Kidney (tissue), 14 donors: ENCODE results near the gene RAB3C. TPM values are rescaled to one million over a fixed set of nuclear protein-coding genes. Genes with fewer than 3 reads are reported as not detected.
"Not testable (repeated sequence)": the region's sequence is repeated elsewhere in the genome, so short reads cannot be mapped to it uniquely, and the experiment has no call there.

Source experiments
- DNase-seq, 5 donors: peaks; one replicate each; pipeline ENCODE4 v3.0.0-alpha.2; 2013 to 2020
- FAIRE-seq: peaks from 2 replicates; lab custom pipeline; 2012; peaks lifted over from hg19 to GRCh38; lab: Jason Lieb, UNC
- H3K27ac ChIP-seq, 2 donors: one replicate each; pipeline ENCODE4 v1.7.0; 2013; ENCODE audit warnings: low read depth in 2 of 2, low read length in 2 of 2, inconsistent platforms in 1 of 2
- H3K27me3 ChIP-seq: one replicate; pipeline ENCODE4 v1.7.1; 2013; ENCODE audit warnings: low read length, inconsistent platforms; ENCODE audit not compliant: control insufficient read depth, insufficient read depth
- H3K36me3 ChIP-seq, 3 donors: one replicate each; pipeline versions ENCODE4 v1.7.0 to v1.7.1; 2013; ENCODE audit warnings: low read length in 3 of 3, control low read depth in 1 of 3, inconsistent platforms in 1 of 3; ENCODE audit not compliant: insufficient read depth in 3 of 3, control insufficient read depth in 2 of 3
- H3K4me1 ChIP-seq, 3 donors: one replicate each; pipeline versions ENCODE4 v1.7.0 to v1.7.1; 2013; ENCODE audit warnings: low read length in 3 of 3, inconsistent platforms in 1 of 3, low read depth in 1 of 3; ENCODE audit not compliant: control insufficient read depth in 2 of 3, insufficient read depth in 2 of 3
- H3K4me3 ChIP-seq, 3 donors: one replicate each; pipeline versions ENCODE4 v1.7.0 to v1.8.1; 2013; ENCODE audit warnings: low read length in 3 of 3, control low read depth in 1 of 3, inconsistent platforms in 1 of 3
- H3K9ac ChIP-seq, 3 donors: one replicate each; pipeline versions ENCODE4 v1.7.0 to v1.7.1; 2013; ENCODE audit warnings: low read length in 3 of 3, control low read depth in 1 of 3, inconsistent platforms in 1 of 3
- H3K9me3 ChIP-seq, 3 donors: one replicate each; pipeline versions ENCODE4 v1.7.0 to v1.7.1; 2013; ENCODE audit warnings: low read length in 3 of 3, control low read depth in 1 of 3, inconsistent platforms in 1 of 3; ENCODE audit not compliant: control insufficient read depth in 2 of 3, insufficient read depth in 1 of 3
- intact Hi-C: fragments of 100-400 bp; cut with DNase I; formaldehyde crosslinking; loops from one replicate; pipeline ENCODE4 v1.11.1; 2022
- polyA plus RNA-seq: library from polyadenylated mRNA; stranded (reverse); fragments of 350-450 nt; fragmentation: Illumina TruSeq; extraction: RNeasy Lipid Tissue Mini Kit (QIAGEN cat#74804); gene quantifications from one replicate; pipeline ENCODE4 v1.2.3, GENCODE V29; 2014; ENCODE audit warnings: low read depth, low replicate concordance; ENCODE audit not compliant: insufficient read depth
- total RNA-seq: library from RNA; stranded (reverse); fragmentation: NEBNext Ultra II Directional; extraction: Animal tissue kit (Norgen Biotek cat#: 25700); gene quantifications from one replicate; pipeline ENCODE4 v1.2.1, GENCODE V29; 2021
- TF ChIP-seq, protein P1 (sequence below): IDR thresholded peaks from 3 replicates; pipeline ENCODE4 v1.5.1; 2012; ENCODE audit warnings: mild to moderate bottlenecking, moderate library complexity, borderline replicate concordance; ENCODE audit not compliant: insufficient read depth; ENCODE audit errors: extremely low read depth
- donor health status: control.
- donor health status: control.
- donor health status: control.
- donor health status: control.
- donor health status: control.
- donor health status: DM: yes; HTN: yes; CAD: no.
- donor health status: Normal renal cell carcinoma (clear cell type).

The RAB3C gene
- total and polyA plus RNA-seq, 2 donors from 2014 or later = 3.7 TPM; not detected in 1

DNA sequence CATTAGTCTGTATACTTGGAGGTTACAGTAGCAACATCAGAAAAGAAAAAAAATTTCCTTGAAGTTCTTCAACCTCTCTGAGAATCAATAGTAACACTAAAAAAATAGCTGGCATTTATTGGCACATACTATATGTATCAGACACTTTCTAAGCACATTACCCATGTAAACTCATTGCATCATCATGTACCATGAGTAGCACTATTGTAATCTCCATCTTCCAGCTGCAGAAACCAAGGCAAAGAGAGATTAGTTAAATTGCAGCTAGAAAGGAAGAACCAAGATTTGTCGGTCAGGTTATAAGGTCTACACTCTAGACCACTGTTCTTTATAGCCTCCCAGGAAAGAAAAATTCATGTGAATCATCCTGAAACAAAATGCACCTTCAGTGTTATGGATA lies 31.4 kb upstream of the RAB3C start:
- intact Hi-C loops = no loop called here
- no peak overlapping the region for H3K4me3 ChIP-seq
- no peaks in the 10 kb centered on the region for H3K9me3 ChIP-seq
- H3K27me3 ChIP-seq = no peaks in the 10 kb centered on the region
- no peak for DNase-seq
- TF ChIP-seq, protein P1, sequence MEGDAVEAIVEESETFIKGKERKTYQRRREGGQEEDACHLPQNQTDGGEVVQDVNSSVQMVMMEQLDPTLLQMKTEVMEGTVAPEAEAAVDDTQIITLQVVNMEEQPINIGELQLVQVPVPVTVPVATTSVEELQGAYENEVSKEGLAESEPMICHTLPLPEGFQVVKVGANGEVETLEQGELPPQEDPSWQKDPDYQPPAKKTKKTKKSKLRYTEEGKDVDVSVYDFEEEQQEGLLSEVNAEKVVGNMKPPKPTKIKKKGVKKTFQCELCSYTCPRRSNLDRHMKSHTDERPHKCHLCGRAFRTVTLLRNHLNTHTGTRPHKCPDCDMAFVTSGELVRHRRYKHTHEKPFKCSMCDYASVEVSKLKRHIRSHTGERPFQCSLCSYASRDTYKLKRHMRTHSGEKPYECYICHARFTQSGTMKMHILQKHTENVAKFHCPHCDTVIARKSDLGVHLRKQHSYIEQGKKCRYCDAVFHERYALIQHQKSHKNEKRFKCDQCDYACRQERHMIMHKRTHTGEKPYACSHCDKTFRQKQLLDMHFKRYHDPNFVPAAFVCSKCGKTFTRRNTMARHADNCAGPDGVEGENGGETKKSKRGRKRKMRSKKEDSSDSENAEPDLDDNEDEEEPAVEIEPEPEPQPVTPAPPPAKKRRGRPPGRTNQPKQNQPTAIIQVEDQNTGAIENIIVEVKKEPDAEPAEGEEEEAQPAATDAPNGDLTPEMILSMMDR = no peak
- no peak for FAIRE-seq
- H3K27ac ChIP-seq = no peak overlapping the region
- no peaks in the 10 kb centered on the region for H3K4me1 ChIP-seq
- no peak overlapping the region for H3K9ac ChIP-seq
- no peaks in the 10 kb centered on the region for H3K36me3 ChIP-seq

DNA sequence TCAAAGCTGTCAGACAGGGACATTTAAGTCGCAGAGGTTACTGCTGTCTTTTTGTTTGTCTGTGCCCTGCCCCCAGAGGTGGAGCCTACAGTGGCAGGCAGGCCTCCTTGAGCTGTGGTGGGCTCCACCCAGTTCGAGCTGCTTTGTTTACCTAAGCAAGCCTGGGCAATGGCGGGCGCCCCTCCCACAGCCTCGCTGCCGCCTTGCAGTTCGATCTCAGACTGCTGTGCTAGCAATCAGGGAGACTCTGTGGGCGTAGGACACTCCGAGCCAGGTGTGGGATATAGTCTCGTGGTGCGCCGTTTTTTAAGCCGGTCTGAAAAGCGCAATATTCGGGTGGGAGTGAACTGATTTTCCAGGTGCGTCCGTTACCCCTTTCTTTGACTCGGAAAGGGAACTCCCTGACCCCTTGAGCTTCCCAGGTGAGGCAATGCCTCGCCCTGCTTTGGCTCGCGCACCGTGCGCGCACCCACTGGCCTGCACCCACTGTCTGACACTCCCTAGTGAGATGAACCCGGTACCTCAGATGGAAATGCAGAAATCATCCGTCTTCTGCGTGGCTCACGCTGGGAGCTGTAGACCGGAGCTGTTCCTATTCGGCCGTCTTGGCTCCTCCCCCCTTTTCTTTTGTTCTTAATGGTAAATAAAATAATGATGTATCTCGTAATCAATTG lies 25.1 kb upstream of the RAB3C start:
- H3K4me3 ChIP-seq, DNase-seq, H3K27me3 ChIP-seq, H3K9ac ChIP-seq, H3K27ac ChIP-seq, intact Hi-C loops, FAIRE-seq, H3K36me3 ChIP-seq, H3K4me1 ChIP-seq, H3K9me3 ChIP-seq: not testable (repeated sequence)

DNA sequence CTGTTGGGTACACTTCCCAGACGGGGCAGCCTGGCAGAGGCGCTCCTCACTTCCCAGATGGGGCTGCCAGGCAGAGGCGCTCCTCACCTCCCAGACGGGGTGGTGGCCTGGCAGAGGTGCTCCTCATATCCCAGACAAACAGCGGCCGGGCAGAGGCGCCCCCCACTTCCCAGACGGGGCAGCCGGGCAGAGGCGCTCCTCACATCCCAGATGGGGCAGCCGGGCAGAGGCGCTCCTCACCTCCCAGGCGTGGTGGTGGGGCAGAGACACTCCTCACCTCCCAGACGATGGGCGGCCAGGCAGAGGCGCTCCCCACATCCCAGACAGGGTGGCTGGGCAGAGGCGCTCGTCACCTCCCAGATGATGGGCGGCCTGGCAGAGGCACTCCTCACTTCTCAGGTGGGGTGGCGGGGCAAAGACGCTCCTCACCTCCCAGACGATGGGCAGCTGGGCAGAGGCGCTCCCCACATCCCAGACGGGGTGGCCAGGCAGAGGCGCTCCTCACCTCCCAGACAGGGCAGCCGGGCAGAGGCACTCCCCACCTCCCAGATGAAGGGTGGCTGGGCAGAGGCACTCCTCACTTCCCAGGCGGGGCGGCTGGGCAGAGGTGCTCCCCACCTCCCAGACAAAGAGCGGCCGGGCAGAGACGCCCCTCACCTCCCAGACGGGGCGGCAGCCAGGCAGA lies 19.7 kb upstream of the RAB3C start:
- H3K4me3 ChIP-seq, H3K27ac ChIP-seq, H3K9ac ChIP-seq, intact Hi-C loops, H3K9me3 ChIP-seq, FAIRE-seq, H3K36me3 ChIP-seq, H3K27me3 ChIP-seq, H3K4me1 ChIP-seq: not testable (repeated sequence)
- DNase-seq = peak in 1 of 5 donors; percentile 55

DNA sequence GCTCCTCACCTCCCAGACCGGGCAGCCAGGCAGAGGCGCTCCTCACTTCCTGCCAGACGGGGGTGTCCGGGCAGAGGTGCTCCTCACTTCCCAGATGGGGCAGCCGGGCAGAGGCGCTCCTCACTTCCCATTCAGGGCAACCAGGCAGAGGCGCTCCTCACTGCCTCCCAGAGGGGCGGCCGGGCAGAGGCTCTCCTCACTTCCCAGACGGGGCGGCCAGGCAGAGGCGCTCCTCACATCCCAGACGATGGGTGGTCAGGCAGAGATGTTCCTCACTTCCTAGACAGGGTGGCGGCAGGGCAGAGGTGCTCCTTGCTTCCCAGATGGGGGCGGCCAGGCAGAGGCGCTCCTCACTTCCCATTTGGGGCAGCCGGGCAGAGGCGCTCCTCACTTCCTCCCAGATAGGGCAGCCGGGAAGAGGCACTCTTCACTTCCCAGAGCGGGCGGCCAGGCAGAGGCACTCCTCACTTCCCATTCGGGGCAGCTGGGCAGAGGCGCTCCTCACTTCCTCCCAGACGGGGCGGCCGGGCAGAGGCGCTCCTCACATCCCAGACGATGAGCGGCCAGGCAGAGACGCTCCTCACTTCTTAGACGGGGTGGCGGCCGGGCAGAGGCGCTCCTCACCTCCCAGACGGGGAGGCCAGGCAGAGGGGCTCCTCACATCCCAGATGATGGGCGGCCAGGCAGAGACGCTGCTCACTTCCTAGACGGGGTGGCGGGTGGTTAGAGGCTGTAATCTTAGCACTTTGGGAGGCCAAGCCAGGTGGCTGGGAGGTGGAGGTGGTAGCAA lies 18.6 kb upstream of the RAB3C start:
- H3K4me1 ChIP-seq, H3K4me3 ChIP-seq, H3K27ac ChIP-seq, intact Hi-C loops, H3K9me3 ChIP-seq, FAIRE-seq, H3K36me3 ChIP-seq, H3K9ac ChIP-seq, H3K27me3 ChIP-seq: not testable (repeated sequence)
- DNase-seq = peak in 1 of 5 donors; percentile 58
